Gastrocnemius medialis (tissue), 4 donors: ENCODE measurements around the gene PRDM15. TPM values are rescaled to one million over a fixed set of nuclear protein-coding genes. Genes with fewer than 3 reads are reported as not detected.
"Not testable (repeated sequence)": the region's sequence is repeated elsewhere in the genome, so short reads cannot be mapped to it uniquely, and the experiment has no call there.

Experiments
- ATAC-seq, 2 donors: fragments of 150-250 bp; one replicate each; pipeline ENCODE4 v1.9.1; 2016
- DNase-seq, 2 donors: peaks; one replicate each; pipeline ENCODE4 v3.0.0-alpha.2; 2019
- H3K27ac ChIP-seq, 4 donors: fragments of 200-600 bp; sonication (generic); 1 replicate in 1 of 4; 2 replicates in 3 of 4; pipeline ENCODE4 v1.5.1; 2016 to 2018; ENCODE audit warnings: mild to moderate bottlenecking in 2 of 4, moderate library complexity in 1 of 4
- H3K27me3 ChIP-seq, 3 donors: fragments of 200-600 bp; sonication (generic) in 2 of 3; 1 replicate in 1 of 3; 2 replicates in 2 of 3; pipeline versions ENCODE4 v1.5.1 to v1.6.0; 2016 to 2019; ENCODE audit warnings: mild to moderate bottlenecking in 1 of 3, moderate library complexity in 1 of 3
- H3K36me3 ChIP-seq, 2 donors: fragments of 200-600 bp; sonication (generic) in 1 of 2; one replicate each; pipeline ENCODE4 v1.5.1; 2017 to 2018
- H3K4me1 ChIP-seq, 2 donors: fragments of 200-600 bp; sonication (generic) in 1 of 2; one replicate each; pipeline ENCODE4 v1.5.1; 2016 to 2017; ENCODE audit warnings: mild to moderate bottlenecking in 2 of 2
- H3K4me3 ChIP-seq, 4 donors: fragments of 200-600 bp; sonication (generic) in 3 of 4; 1 replicate in 1 of 4; 2 replicates in 3 of 4; pipeline ENCODE4 v1.5.1; 2016 to 2019; ENCODE audit warnings: mild to moderate bottlenecking in 2 of 4
- H3K9me3 ChIP-seq, 3 donors: fragments of 200-600 bp; sonication (generic) in 2 of 3; 1 replicate in 1 of 3; 2 replicates in 2 of 3; pipeline ENCODE4 v1.5.1; 2016 to 2019
- POLR2A ChIP-seq, 2 donors: fragments of 450-650 bp; IDR thresholded peaks; one replicate each; pipeline ENCODE4 v1.6.1; 2017; ENCODE audit warnings: antibody characterized with exemption in 2 of 2, mild to moderate bottlenecking in 2 of 2, moderate library complexity in 2 of 2
- in situ Hi-C, 4 donors: fragments of 200-750 bp; cut with MboI; loops; one replicate each; pipeline versions ENCODE4 v1.15.0 to v1.8.0; 2017; ENCODE audit warnings: low sequenced_read_pairs in 4 of 4
- intact Hi-C: fragments of 100-400 bp; cut with DNase I; formaldehyde crosslinking; loops from one replicate; pipeline ENCODE4 v1.15.1; 2023; ENCODE audit warnings: low total_unique reads
- total RNA-seq, 4 donors: library from RNA; depleted of rRNA; stranded (reverse); fragments of >200 nt; gene quantifications; one replicate each; pipeline versions ENCODE4 v1.1.0 to v1.2.3, GENCODE V29; 2016
- TF ChIP-seq, protein P1 (sequence below), 5 experiments: fragments of 450-650 bp in 3 of 5; fragments of 200-600 bp in 2 of 5; sonication (generic) in 2 of 5; IDR thresholded peaks in 4 of 5; conservative IDR thresholded peaks in 1 of 5; 1 replicate in 4 of 5; 2 replicates in 1 of 5; pipeline ENCODE4 v1.5.1; 2016 to 2019; ENCODE audit warnings: antibody characterized with exemption in 5 of 5, mild to moderate bottlenecking in 3 of 5, moderate library complexity in 3 of 5

The PRDM15 gene
- total RNA-seq, 4 donors from 2014 or later, result 4.4 to 13.6 (median 5.4) TPM

GRCh38 chr21:41786509-41786987 lies 92.6 kb downstream of the PRDM15 start:
- H3K36me3 ChIP-seq, result no peaks in the 10 kb centered on the region
- TF ChIP-seq POLR2A (IDR thresholded peaks at IDR 0.05), result no peak
- TF ChIP-seq, protein P1, sequence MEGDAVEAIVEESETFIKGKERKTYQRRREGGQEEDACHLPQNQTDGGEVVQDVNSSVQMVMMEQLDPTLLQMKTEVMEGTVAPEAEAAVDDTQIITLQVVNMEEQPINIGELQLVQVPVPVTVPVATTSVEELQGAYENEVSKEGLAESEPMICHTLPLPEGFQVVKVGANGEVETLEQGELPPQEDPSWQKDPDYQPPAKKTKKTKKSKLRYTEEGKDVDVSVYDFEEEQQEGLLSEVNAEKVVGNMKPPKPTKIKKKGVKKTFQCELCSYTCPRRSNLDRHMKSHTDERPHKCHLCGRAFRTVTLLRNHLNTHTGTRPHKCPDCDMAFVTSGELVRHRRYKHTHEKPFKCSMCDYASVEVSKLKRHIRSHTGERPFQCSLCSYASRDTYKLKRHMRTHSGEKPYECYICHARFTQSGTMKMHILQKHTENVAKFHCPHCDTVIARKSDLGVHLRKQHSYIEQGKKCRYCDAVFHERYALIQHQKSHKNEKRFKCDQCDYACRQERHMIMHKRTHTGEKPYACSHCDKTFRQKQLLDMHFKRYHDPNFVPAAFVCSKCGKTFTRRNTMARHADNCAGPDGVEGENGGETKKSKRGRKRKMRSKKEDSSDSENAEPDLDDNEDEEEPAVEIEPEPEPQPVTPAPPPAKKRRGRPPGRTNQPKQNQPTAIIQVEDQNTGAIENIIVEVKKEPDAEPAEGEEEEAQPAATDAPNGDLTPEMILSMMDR (IDR thresholded peaks at IDR 0.05 in 4 of 5, conservative IDR thresholded peaks at IDR 0.05 in 1 of 5), result no peak
- intact Hi-C loops (no loop called here), in situ Hi-C loops (no loop called here)
- H3K4me3 ChIP-seq, result no peak overlapping the region
- H3K9me3 ChIP-seq, result no peaks in the 10 kb centered on the region
- H3K27ac ChIP-seq, result no peak overlapping the region
- H3K27me3 ChIP-seq, result peaks cover 18 to 33% (median 22%) of the 10 kb centered on the region in 3 donors
- no peaks in the 10 kb centered on the region for H3K4me1 ChIP-seq
- no peak for DNase-seq
- no peak for ATAC-seq

DNA sequence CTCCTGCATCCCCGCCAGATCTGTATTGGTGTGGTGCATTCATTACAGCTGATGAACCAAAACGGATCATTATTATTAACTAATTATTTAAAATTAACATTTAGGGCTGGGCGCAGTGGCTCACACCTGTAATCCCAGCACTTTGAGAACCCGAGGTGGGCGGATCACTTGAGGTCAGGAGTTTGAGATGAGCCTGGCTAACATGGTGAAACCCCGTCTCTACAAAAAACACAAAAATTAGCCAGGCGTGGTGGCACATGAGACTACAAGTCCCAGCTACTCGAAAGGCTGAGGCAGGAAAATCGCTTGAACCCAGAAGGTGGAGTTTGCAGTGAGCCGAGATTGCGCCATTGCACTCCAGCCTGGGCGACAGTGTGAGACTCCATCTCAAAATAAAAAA lies 93.9 kb downstream of the PRDM15 start:
- DNase-seq, H3K4me1 ChIP-seq, H3K36me3 ChIP-seq, H3K9me3 ChIP-seq, intact Hi-C loops, ATAC-seq, in situ Hi-C loops, H3K27ac ChIP-seq, H3K4me3 ChIP-seq: not testable (repeated sequence)
- peaks cover 22 to 42% (median 25%) of the 10 kb centered on the region in 3 donors for H3K27me3 ChIP-seq

- DNase-seq, result no peak
- intact Hi-C loops, result no loop called here
- TF ChIP-seq POLR2A (IDR thresholded peaks at IDR 0.05), result no peak
- in situ Hi-C loops, result no loop called here
- H3K27ac ChIP-seq, result no peak overlapping the region
- no peaks in the 10 kb centered on the region for H3K9me3 ChIP-seq
- ATAC-seq, result no peak
- no peaks in the 10 kb centered on the region for H3K4me1 ChIP-seq
- no peak overlapping the region for H3K4me3 ChIP-seq
- H3K36me3 ChIP-seq, result no peaks in the 10 kb centered on the region
- peaks cover 28 to 48% (median 29%) of the 10 kb centered on the region in 3 donors for H3K27me3 ChIP-seq
Measured at GRCh38 chr21:41784456-41785102, 94.6 kb downstream of the PRDM15 start.

DNA sequence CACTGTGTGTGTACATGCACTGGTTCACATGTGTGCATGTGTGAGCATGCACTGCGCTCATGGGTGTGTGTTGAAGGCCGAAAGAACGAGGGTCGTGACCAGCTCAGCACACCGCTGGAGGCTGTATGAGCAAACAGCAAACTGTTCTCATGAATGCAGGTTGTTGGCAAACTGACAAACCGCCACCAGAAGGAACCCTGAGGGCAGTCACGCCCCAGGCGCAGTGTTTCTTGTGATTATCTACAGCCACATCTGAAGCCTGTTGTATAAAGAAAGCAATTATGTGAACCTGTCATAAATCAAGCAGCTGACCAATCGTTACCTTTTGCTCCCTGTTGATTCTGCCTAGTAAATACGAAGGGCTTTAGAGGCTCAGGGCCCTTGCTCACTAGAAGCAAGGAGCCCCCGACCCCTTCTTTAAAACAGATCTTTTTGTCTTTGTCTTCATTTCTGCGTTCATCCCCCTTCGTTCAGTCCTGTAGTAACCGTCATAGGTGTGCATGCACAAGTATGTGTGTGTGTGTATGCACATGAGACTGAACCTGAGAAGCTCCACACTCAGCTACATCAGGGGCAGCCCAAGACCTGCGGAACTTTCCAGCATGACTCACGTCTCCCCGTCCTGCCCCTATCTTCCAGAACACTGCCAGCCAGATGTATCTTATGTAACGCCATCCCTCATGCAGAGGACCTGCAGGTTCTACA lies 95.5 kb downstream of the PRDM15 start:
- ATAC-seq (no peak), DNase-seq (no peak)
- peaks cover 35 to 52% (median 36%) of the 10 kb centered on the region in 3 donors for H3K27me3 ChIP-seq
- no peak overlapping the region for H3K4me3 ChIP-seq
- in situ Hi-C loops (no loop called here), intact Hi-C loops (no loop called here)
- no peaks in the 10 kb centered on the region for H3K36me3 ChIP-seq
- no peak overlapping the region for H3K27ac ChIP-seq
- no peaks in the 10 kb centered on the region for H3K4me1 ChIP-seq
- no peaks in the 10 kb centered on the region for H3K9me3 ChIP-seq
- TF ChIP-seq, protein P1 (IDR thresholded peaks at IDR 0.05 in 4 of 5, conservative IDR thresholded peaks at IDR 0.05 in 1 of 5), result no peak
- TF ChIP-seq POLR2A (IDR thresholded peaks at IDR 0.05), result no peak

GRCh38 chr21:41781050-41781410 lies 98.1 kb downstream of the PRDM15 start:
- no peaks in the 10 kb centered on the region for H3K36me3 ChIP-seq
- in situ Hi-C loops, result no loop called here
- DNase-seq (no peak), ATAC-seq (no peak)
- H3K9me3 ChIP-seq, result no peaks in the 10 kb centered on the region
- H3K4me3 ChIP-seq, result no peak overlapping the region
- H3K27me3 ChIP-seq, result peaks cover 36 to 54% (median 38%) of the 10 kb centered on the region in 3 donors
- intact Hi-C loops, result no loop called here
- peaks cover 0 to 6% of the 10 kb centered on the region in 2 donors for H3K4me1 ChIP-seq
- no peak for TF ChIP-seq POLR2A (IDR thresholded peaks at IDR 0.05)
- TF ChIP-seq, protein P1 (IDR thresholded peaks at IDR 0.05 in 4 of 5, conservative IDR thresholded peaks at IDR 0.05 in 1 of 5), result no peak
- H3K27ac ChIP-seq, result no peak overlapping the region
